Measurements from ENCODE around the gene CDK14. TPM values are rescaled to one million over a fixed set of nuclear protein-coding genes. Genes with fewer than 3 reads are reported as not detected.

The CDK14 gene
- total RNA-seq, 1 donor from 2014 or later, result 52.3 TPM

DNA sequence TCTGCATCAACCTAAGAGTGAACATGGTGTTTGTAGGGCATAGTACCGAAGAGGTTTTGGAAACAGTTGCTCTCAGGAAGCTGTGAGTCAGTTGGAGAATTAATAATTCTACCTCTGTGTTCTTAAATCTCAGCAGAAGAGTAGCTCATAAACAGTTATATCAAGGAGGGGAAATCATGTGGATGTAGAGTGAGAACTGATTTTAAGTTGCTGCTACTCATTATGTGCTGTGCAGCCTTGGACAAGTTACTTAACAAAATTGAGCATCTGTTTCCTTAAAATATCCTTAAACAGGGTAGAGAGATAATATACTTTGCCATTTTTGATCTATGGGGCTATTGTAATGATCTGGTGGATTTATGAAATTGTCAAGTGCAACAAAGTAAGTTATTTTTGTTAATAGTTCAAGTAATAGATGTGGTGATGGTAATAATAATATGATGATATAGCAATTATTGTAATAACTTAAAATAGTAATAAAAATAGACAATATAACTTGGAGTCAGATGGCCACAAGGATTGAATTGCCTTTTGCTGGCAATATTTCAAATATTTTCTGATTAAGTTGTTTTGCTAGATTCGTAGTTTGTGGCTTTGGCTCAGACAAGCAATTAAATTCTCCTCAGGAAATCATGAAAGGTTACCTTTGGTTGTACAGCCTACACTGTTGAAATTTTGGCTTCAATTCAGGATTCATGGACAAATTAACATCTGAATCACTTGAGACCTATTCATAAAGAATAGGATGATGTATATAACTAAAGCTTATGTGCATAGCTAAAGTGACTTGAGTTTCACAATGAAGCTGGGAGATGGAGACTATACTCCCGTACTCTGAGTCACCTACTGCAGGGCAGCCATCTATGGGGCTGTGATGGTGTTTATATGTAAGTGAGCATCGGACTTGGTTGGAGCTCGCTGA lies 228.5 kb downstream of the CDK14 start:
- Histone ChIP-seq H3K9ac (no peak overlapping the region), H3K4me1 (no peaks in the 10 kb centered on the region), H3K9me3 (ENCODE audit: low read depth) (no peaks in the 10 kb centered on the region), H3K36me3 (no peaks in the 10 kb centered on the region), H3F3A (ENCODE audit: low read depth) (no peaks in the 10 kb centered on the region), H3K27me3 (no peaks in the 10 kb centered on the region), H3K79me2 (ENCODE audit: low read depth) (no peaks in the 10 kb centered on the region), H2AFZ (replicated peaks) (no peak overlapping the region), H4K20me1 (ENCODE audit: low read depth) (no peaks in the 10 kb centered on the region), H3K4me3 (no peak overlapping the region), H3K4me2 (no peak overlapping the region), H3K27ac (no peak overlapping the region)
- Mint-ChIP-seq H3K36me3 (peaks cover 22% of the 10 kb centered on the region), H3K27ac (no peak overlapping the region), H3K4me1 (no peaks in the 10 kb centered on the region), H3K4me3 (no peak overlapping the region), H3K9me3 (peaks cover 11% of the 10 kb centered on the region), H3K27me3 (ENCODE audit: insufficient read depth, low read depth) (no peaks in the 10 kb centered on the region)
- TF ChIP-seq, protein P1, sequence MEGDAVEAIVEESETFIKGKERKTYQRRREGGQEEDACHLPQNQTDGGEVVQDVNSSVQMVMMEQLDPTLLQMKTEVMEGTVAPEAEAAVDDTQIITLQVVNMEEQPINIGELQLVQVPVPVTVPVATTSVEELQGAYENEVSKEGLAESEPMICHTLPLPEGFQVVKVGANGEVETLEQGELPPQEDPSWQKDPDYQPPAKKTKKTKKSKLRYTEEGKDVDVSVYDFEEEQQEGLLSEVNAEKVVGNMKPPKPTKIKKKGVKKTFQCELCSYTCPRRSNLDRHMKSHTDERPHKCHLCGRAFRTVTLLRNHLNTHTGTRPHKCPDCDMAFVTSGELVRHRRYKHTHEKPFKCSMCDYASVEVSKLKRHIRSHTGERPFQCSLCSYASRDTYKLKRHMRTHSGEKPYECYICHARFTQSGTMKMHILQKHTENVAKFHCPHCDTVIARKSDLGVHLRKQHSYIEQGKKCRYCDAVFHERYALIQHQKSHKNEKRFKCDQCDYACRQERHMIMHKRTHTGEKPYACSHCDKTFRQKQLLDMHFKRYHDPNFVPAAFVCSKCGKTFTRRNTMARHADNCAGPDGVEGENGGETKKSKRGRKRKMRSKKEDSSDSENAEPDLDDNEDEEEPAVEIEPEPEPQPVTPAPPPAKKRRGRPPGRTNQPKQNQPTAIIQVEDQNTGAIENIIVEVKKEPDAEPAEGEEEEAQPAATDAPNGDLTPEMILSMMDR (IDR thresholded peaks at IDR 0.05), result no peak
- TF ChIP-seq EZH2phosphoT487 (IDR thresholded peaks at IDR 0.05), result no peak
- TF ChIP-seq EZH2 (IDR thresholded peaks at IDR 0.05), result no peak
- DNase-seq (ENCODE audit: low spot score), result no peak

DNA sequence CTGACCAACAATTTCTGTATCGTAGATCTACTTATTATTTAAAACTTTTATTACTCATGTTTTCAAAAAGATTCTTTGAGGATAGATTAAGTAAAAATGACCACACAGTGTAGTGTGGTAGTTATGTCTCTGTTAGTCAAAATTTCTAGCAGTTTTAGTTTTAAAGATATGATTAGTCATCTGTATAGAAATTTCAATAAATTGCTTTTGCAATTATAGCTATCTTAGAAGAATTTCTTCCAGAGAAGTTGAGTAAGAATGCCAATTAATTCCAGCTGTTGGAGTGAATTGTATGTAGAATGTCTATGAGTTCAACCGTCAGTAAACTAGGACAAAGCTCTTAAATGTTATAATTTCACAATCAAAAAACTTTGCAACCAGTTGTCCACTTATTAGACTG lies 229.7 kb downstream of the CDK14 start:
- no peaks in the 10 kb centered on the region for H3K36me3 ChIP-seq
- peaks cover 17% of the 10 kb centered on the region for H3K9me3 Mint-ChIP-seq
- H3K4me2 ChIP-seq, result no peak overlapping the region
- no peaks in the 10 kb centered on the region for H3K79me2 ChIP-seq (ENCODE audit: low read depth)
- peaks cover 23% of the 10 kb centered on the region for H3K36me3 Mint-ChIP-seq
- no peaks in the 10 kb centered on the region for H3K27me3 Mint-ChIP-seq (ENCODE audit: insufficient read depth, low read depth)
- no peak overlapping the region for H3K4me3 ChIP-seq
- no peaks in the 10 kb centered on the region for H3K27me3 ChIP-seq
- H3K4me3 Mint-ChIP-seq, result no peak overlapping the region
- no peaks in the 10 kb centered on the region for H3K4me1 ChIP-seq
- H3K27ac ChIP-seq, result no peak overlapping the region
- H4K20me1 ChIP-seq (ENCODE audit: low read depth), result no peaks in the 10 kb centered on the region
- no peaks in the 10 kb centered on the region for H3K9me3 ChIP-seq (ENCODE audit: low read depth)
- H3K9ac ChIP-seq, result no peak overlapping the region
- no peak for DNase-seq (ENCODE audit: low spot score)
- no peak overlapping the region for H3K27ac Mint-ChIP-seq
- TF ChIP-seq EZH2phosphoT487 (IDR thresholded peaks at IDR 0.05), result no peak
- no peak for TF ChIP-seq EZH2 (IDR thresholded peaks at IDR 0.05)
- TF ChIP-seq, protein P1 (IDR thresholded peaks at IDR 0.05), result no peak
- no peaks in the 10 kb centered on the region for H3F3A ChIP-seq (ENCODE audit: low read depth)
- no peaks in the 10 kb centered on the region for H3K4me1 Mint-ChIP-seq
- no peak overlapping the region for H2AFZ ChIP-seq (replicated peaks)

DNA sequence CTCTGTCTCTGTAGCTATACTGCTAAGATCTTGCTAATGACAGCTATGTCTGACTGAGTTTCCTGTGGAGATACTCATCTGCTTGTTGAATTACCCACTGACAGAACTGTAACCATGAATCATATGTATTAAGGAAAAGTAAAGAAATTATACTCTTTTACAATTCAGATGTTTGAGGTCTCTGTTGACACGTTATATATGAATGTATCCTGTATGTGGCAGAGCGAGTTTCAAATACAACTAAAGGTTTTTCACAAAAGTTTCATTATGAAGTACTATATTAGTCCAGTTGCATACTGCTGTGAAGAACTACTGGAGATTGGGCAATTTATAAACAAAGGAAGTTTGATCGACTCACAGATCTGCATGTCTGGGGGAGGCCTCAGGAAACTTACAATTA lies 232.5 kb downstream of the CDK14 start:
- Histone ChIP-seq H3K36me3 (no peaks in the 10 kb centered on the region), H3K9me3 (ENCODE audit: low read depth) (no peaks in the 10 kb centered on the region), H3K27me3 (no peaks in the 10 kb centered on the region), H4K20me1 (ENCODE audit: low read depth) (no peaks in the 10 kb centered on the region), H3F3A (ENCODE audit: low read depth) (no peaks in the 10 kb centered on the region), H2AFZ (replicated peaks) (no peak overlapping the region), H3K4me3 (no peak overlapping the region), H3K79me2 (ENCODE audit: low read depth) (no peaks in the 10 kb centered on the region), H3K27ac (no peak overlapping the region), H3K9ac (no peak overlapping the region), H3K4me1 (no peaks in the 10 kb centered on the region), H3K4me2 (no peak overlapping the region)
- Mint-ChIP-seq H3K9me3 (peaks cover 23% of the 10 kb centered on the region), H3K4me1 (no peaks in the 10 kb centered on the region), H3K4me3 (no peak overlapping the region), H3K27ac (no peak overlapping the region), H3K36me3 (peaks cover 25% of the 10 kb centered on the region), H3K27me3 (ENCODE audit: insufficient read depth, low read depth) (no peaks in the 10 kb centered on the region)
- TF ChIP-seq, protein P1 (IDR thresholded peaks at IDR 0.05), result no peak
- TF ChIP-seq EZH2phosphoT487 (IDR thresholded peaks at IDR 0.05), result no peak
- TF ChIP-seq EZH2 (IDR thresholded peaks at IDR 0.05), result no peak
- no peak for DNase-seq (ENCODE audit: low spot score)
